Measurements from ENCODE around the gene SLC22A1.

- TF ChIP-seq POLR2AphosphoS5 (IDR thresholded peaks at IDR 0.05; ENCODE audit: low read depth, low read length) (no peak), TAF1 (IDR thresholded peaks at IDR 0.05; ENCODE audit: borderline replicate concordance, insufficient read depth, low read length) (no peak), SIN3A (IDR thresholded peaks at IDR 0.05; ENCODE audit: borderline replicate concordance, insufficient read depth, low read length) (no peak)
- TF ChIP-seq, protein P1, sequence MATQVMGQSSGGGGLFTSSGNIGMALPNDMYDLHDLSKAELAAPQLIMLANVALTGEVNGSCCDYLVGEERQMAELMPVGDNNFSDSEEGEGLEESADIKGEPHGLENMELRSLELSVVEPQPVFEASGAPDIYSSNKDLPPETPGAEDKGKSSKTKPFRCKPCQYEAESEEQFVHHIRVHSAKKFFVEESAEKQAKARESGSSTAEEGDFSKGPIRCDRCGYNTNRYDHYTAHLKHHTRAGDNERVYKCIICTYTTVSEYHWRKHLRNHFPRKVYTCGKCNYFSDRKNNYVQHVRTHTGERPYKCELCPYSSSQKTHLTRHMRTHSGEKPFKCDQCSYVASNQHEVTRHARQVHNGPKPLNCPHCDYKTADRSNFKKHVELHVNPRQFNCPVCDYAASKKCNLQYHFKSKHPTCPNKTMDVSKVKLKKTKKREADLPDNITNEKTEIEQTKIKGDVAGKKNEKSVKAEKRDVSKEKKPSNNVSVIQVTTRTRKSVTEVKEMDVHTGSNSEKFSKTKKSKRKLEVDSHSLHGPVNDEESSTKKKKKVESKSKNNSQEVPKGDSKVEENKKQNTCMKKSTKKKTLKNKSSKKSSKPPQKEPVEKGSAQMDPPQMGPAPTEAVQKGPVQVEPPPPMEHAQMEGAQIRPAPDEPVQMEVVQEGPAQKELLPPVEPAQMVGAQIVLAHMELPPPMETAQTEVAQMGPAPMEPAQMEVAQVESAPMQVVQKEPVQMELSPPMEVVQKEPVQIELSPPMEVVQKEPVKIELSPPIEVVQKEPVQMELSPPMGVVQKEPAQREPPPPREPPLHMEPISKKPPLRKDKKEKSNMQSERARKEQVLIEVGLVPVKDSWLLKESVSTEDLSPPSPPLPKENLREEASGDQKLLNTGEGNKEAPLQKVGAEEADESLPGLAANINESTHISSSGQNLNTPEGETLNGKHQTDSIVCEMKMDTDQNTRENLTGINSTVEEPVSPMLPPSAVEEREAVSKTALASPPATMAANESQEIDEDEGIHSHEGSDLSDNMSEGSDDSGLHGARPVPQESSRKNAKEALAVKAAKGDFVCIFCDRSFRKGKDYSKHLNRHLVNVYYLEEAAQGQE (IDR thresholded peaks at IDR 0.05; ENCODE audit: insufficient read depth in 1 of 2, low read depth in 2 of 2, low read length in 2 of 2): no peak
These were observed 7.4 kb downstream of the SLC22A1 start for GRCh38 chr6:160128879-160129516.
